ENCODE measurements around the gene CHPT1.
"Not testable (repeated sequence)": the region's sequence is repeated elsewhere in the genome, so short reads cannot be mapped to it uniquely, and the experiment has no call there.

CHPT1 gene

DNA sequence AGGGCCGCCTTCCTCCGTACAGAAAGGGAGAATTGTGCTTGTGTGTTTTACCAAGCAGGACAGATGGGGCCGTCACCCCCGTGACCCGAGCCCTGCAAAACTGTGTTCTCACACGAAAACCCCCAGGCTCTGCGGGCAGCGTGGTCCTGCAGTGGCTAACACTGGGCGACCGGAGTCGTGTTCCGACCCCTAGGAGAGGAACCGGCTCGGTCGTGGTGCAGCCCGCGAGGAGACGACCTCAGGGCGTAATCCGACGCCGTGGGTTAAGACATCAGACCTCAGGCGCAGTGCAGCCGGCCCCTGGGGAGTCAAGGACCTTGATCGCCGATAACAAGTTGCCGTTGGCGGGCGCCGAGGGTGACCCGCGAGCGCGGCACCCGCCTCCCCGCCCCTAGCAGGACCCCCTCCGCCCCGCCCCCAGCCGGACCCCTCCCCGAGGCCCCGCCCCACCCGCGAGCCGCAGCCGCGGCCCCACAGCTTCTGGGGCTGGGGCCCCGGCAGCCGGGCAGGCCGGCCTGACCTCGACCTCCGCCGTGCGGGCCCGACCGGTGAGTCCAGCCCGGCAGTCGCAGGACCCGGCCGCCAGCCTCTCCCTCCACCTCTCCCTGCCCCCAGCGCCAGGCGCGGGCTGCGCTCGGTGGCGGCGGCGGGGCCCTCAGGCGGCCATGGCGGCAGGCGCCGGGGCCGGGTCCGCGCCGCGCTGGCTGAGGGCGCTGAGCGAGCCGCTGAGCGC, at the start of gene CHPT1:
Gene CHPT1, plus strand, starts transcription at position 444 of the 733 bp plus-strand sequence. Its CDS starts 222 bp downstream, at position 666.
- peak; percentile 73 for DNase-seq

DNA sequence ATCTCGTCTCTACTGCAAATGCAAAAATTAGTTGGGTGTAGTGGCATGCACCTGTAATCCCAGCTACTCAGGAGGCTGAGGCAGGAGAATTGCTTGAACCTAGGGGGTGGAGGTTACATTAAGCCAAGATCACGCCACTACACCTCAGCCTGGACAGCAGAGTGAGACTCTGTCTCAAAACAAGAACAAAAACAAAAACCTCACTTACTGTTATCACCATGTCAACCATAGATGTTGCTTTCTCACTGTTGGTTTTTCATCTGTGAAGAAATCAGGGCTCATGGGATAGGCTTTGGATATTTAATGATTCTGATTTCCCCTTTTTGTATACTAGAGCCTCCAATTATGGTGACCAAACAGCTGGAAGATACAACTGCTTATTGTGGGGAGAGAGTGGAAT, 49.7 kb upstream of the CHPT1 start:
- no peak for DNase-seq

DNA sequence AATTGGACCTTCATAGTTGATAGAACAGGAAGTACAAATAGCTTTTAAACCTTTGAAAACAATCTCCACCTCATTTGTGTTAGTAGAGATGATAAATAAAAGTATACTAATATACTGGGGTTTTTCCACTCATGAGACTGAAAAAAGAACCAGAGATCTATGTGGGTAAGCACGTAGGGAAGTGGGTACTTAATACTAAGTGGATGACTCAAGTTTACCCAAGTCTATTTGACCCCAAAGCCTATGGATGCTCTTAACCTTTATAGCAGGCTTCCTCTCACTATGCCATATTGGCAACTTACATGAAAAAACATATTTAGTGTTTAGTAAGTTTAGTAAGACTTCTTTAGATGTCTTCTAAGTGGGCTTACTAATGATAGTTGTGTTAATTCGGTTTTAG, 49.2 kb upstream of the CHPT1 start:
- no peak for DNase-seq

DNA sequence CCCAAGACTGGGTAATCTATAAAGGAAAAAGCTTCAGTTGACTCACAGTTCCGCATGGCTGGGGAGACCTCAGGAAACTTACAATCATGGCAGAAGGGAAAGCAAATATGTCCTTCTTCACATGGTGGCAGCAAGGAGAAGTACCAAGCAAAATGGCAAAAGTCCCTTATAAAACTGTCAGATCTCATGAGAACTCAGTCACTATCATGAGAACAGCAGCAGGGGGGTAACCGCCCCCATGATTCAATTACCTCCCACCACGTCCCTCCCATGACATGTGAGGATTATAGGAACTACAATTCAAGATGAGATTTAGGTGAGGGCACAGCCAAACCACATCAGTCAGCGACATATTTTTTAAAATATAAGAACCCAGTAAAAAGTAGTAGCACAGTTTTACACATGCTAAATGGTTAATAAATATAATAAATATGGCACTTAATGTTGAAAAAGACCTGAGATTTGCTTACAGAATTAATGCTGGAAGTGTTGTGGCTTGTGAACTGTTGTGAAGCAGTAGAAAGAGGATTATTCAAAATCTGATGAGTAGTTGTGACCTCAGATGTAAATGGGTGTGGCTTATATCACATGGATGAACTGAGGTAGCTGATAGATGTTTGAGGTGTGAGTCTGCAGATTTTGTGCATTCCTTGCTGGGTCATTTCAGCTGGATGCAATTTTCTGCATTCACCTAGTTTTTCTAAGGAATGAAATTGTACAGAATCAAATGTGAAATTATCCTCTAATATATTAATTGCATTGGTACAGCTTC, 46.9 kb upstream of the CHPT1 start:
- no peak for DNase-seq

DNA sequence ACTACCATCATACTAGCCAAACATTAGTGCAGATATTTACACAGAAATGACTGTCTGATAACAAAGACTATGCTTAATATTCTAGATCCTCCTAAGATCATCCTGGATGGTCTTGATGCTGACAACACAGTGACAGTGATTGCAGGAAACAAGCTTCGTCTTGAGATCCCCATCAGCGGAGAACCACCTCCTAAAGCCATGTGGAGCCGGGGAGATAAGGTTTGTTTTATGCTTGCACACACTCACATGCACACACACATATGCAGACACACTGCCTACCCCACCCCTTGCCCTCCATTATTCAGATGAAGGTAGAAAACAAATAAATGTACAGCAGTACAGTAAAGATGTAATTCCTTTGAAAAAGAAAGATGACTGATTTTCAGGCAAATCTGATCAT, 44.4 kb upstream of the CHPT1 start:
- DNase-seq = no peak

DNA sequence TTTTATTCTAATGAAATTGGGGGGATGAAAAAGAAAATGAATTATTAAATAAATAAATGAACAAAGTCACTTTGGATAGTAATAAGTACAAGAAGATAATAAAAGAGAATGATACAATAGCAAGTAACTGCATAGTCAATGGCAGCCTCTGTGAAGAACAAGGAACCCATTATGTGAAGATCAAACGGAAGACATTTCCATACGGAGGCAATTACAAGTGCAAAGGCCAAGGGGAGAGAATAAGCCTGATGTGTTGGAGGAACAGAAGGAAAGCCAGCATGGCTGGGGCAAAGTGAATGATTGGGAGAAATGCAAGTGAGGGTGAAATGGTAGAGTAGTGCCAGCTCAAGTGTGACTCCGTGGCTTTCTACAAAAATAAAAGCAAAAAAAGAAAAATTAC, 43.9 kb upstream of the CHPT1 start:
- no peak for DNase-seq

DNA sequence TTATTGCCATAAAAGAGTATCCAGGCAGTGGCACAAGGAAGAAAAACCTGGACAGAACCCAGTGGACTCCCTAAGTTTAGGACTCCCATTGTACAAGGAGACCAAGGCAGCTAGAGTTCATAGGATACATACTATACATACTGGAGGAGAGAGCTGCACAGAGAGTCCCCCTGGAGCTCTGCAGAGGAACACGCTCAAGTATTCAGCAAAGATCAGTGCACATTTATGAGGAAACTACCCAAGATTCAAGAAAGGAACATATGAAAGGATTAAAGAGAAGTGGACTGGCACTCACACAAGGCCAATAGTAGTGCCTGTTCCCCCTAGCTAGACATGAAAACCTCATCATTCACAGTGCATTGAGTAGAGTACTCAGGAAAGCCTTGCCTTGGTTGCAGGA, 43.0 kb upstream of the CHPT1 start:
- no peak for DNase-seq

DNA sequence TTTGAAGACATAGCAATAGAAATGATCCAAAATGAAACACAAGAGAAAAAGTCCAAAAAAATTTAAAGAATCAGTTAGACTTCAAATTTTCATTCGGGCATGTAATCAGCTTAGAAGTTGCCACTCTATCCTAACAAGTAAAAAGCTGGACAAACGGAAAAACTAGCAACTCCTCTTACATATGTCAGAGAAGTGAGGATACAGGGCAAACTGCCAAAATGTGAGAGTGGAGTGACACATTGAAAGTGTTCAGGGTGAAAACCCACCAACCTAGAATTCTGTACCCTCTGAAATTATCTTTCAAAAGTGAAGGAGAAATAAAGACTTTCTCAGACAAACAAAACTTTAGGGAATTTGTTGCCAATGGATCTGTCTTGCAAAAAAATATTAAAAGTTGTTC, 42.0 kb upstream of the CHPT1 start:
- DNase-seq = no peak

DNA sequence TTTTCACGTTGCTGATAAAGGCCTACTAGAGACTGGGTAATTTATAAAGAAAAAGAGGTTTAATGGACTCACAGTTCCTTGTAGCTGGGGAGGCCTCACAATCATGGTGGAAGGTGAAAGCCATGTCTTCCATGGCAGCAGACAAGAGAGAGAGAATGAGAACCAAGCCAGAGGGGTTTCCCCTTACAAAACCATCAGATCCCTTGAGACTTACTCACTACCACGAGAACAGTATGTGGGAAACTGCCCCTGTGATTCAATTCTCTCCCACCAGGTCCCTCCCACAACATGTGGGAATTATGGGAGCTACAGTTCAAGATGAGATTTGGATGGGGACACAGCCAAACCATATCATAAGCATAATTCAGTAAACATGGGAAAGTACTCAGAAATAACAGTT, 36.8 kb upstream of the CHPT1 start:
- DNase-seq = not testable (repeated sequence)

DNA sequence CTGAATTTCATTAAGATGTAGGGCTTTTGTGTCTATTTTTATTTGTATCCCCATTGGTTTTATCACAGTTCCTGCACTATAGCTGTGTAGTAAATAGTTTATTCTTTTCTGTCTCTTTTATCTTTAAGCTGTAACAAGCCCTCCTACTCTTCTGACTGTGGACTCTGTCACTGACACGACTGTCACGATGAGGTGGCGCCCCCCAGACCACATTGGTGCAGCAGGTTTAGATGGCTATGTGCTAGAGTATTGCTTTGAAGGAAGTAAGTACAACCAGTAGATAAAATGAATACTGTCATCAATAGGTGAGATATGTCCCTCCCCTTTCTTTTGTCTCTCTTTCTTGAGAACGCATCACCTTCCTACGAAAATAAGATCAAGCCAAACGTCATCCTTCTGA, 34.1 kb upstream of the CHPT1 start:
- no peak for DNase-seq

DNA sequence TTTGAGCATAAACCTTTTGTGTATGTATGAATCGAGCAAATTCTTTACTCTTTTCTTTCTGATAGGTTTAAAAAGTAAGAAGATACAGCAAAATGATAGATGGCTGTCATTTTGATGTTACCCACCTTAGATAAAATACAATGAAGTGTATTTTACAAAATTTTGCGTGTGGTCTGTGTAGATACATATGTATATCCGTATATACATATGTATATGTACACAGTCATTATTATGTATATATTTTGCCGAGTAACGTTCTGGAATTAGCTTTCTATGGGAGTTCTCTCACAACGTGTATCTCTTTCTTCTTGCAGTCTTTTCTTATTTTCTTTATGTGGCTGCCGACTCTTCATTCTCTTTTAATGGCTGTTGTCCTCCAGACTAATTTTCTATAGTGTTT, 32.4 kb upstream of the CHPT1 start:
- no peak for DNase-seq

DNA sequence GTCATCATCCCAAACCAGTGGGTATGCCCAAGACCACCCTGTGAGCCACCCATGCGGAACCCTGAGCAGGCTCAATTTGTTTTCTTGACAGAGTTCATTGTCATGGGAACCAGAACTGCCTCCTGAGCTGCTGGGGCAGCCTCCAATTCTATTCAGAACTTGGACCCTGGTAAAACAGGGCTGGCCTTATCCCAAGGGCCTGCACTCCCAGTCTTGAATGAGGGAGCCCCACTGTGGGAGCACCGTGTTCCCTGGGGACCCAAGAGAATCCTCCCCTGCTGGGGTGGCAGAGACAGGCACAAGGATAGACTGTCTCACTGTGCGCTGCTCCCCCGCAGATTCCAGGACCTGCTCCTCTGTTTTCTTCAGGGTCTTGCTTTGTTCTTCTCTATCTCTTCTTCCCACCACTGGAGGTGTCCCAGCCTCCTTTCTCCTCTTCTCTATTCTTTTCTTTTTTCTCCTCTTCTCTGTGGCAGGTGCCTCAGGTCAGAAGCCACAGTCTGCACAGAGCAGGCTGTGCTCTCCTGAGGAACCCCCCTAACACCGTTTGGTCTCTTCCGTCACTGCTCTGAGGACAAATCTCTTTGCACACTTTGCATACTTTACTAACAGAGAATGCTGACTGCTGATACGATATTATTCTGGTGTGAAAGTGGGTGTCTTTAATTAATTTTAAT, 31.2 kb upstream of the CHPT1 start:
- DNase-seq = no peak

DNA sequence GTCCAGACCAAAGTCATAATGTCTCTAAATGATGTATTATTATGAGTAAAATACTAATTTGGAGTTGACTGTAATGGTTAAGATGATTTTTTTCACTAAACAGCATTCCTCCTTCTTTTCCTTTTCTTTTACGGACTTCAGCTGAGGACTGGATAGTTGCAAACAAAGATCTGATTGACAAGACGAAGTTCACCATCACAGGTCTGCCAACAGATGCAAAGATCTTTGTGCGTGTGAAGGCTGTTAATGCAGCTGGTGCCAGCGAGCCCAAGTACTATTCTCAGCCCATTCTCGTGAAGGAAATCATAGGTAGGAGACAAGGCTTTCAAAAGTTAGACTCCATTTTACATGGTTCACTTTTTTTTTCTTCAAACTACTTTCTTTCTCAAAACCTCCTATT, 29.8 kb upstream of the CHPT1 start:
- no peak for DNase-seq

DNA sequence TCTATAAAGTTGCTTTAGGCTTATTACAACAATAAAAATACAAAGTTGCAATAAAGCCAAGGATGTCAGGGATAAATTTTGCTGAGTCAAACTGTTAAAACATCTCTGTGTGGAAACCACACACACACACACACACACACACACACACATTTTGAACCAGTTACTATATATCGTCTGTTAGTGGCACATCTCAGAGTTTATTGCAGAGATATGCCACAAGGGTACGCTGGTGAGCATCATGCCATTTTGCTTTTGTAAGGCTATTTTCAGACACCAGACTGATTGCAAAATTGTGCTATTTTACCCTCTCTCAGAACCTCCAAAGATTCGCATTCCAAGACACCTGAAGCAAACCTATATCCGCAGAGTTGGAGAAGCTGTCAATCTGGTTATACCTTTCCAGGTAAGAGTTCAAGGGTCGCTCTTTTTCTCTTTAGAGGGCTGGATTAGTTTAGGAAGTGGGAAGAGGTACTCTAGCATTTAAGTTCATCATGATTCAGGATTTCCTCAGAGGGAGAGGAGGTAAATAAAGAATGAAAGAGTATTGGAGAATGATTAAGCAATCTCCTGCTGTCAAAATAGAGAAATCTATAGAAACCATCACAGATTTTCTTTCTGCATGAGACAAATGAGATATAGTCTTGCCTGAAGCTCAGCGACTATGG, 27.3 kb upstream of the CHPT1 start:
- DNase-seq = no peak

DNA sequence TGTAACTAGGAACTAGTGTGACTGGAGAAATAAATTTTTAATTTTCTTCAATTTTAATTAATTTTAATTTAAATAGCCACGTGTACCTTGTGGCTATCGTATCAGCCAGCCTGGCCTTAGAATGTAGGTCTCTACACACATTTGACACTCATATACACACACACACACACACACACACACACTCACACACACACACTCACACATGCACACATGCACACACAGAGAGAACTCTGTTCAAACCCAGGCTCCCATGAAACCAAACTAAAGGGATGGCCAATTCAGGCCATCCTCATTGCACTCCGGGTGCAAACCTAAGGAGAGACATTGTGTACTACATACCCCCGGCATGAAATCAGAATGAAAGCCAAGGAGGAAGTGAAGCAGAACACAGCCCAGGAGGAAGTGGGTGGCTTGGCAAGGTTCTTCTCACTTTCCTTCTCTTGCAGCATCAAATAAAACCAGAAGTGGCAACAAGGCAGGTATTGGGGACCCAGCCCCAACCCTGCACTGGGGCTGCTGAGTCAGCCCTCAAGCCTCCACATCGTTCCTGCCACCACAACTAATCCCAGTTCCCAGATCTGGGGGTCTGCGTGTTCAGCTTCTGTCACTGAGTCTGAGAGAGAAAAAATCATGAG, 26.2 kb upstream of the CHPT1 start:
- no peak for DNase-seq

DNA sequence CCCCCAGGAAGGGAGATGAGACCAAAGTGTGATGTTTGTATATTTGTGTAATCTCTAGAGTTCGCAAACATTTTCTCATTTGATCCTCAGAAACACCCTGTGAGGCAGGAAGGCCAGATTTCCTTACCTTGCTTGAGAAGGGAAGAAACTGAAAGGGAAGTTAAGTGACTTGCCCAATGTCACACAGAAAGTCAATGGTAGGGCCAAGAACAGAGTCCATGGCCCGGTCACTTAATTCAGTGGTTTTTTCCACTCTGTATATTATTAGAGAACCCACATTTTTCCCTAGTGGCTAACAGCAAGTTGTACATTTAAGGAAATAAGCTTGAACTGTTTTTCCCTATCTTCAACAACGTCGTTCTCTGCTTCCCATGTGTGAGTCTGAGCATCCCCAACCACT, 25.6 kb upstream of the CHPT1 start:
- DNase-seq = no peak

DNA sequence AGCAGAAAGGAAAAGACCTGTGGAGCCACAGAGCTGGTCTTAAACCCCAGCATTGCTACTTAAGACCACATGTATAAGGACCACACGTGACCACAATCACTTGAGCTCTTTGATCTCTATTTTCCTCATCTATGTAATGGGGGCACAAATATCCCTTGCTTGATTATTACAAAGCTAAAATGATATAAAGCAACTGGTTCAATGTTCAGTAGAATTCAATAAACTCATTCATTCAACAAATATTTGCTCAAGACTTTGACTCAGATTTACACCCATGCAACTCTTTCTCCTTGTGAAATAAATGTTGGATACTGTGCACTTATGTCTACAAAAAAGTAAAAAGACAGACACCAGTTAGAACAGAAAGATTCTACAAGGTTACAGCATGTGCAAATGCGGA, 21.9 kb upstream of the CHPT1 start:
- DNase-seq = no peak

DNA sequence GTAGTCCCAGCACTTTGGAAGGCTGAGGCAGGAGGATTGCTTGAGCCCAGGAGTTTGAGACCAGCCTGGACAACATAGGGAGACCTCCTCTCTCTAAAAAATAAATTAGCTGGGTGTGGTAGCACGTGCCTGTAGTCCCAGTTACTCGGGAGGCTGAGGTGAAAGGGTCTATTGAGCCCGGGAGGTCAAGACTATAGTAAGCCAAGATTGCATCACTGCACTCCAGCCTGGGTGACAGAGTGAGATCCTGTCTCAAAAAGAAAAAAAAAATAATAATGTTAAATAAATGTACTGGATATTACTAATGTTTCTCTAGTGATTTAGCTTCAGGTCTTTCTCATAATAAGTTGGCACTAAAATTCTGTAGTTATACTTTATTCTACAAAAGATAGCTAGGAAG, 20.9 kb upstream of the CHPT1 start:
- not testable (repeated sequence) for DNase-seq

DNA sequence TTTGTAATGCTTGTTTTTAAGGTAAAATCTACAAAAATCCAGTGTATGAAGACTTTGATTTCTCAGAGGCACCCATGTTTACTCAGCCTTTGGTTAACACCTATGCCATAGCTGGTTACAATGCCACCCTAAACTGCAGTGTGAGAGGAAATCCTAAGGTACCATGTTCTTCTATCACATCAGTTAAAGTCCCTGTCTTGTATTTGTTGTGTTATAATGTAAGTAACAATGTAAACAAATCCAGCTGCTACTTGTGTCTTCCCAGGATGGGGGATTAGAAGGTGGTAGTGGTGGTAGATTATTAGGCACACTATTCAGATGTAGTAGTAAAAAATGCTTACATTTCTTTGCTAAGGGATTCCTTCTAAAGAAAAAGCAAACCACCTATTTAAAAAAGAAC, 19.4 kb upstream of the CHPT1 start:
- DNase-seq = no peak

DNA sequence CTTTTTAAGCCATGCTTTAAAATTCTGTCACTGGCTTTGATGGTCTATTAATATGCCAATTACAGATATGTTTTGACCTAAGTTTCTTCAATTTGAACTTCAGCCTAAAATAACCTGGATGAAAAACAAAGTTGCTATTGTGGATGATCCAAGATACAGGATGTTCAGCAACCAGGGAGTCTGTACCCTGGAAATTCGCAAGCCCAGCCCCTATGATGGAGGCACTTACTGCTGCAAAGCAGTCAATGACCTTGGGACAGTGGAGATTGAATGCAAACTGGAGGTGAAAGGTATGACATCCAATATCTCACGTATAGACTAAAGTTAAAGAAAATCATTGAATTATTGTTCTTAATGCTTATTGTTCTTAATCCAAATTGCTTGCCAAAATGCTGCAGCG, 17.2 kb upstream of the CHPT1 start:
- DNase-seq = no peak

DNA sequence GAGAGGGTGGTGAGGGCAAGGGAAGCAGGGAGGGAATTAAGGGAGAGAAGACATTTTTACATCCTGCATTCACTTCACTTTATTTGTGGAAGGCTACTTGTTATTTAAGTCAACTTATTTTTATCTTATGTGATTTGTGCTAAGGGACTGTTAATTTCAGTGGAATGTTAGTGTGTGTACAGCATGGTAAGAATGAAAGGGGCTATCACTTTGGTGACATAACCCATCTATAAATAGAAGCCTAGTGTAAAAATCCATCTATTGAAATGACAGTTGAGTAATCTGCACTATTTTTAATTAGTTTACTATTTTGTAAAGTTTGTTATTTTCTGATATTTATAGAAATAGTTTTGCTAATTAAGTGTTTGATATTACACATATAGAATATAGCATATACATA, 16.8 kb upstream of the CHPT1 start:
- no peak for DNase-seq

DNA sequence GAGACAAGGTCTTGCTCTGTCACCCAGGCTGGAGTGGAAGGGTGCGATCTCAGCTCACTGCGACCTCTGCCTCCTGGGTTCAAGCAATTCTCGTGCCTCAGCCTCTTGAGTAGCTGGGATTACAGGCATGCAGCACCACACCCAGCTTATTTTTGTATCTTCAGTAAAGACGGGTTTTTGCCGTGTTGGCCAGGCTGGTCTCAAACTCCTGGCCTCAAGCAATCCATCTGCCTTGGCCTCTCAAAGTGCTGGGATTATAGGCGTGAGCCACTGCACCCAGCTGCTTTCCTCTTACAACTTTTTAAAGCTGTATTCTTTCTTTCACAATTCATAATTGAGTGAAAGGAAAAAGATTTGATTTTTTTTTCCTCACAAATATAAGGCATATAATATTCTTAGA, 15.8 kb upstream of the CHPT1 start:
- DNase-seq = not testable (repeated sequence)

DNA sequence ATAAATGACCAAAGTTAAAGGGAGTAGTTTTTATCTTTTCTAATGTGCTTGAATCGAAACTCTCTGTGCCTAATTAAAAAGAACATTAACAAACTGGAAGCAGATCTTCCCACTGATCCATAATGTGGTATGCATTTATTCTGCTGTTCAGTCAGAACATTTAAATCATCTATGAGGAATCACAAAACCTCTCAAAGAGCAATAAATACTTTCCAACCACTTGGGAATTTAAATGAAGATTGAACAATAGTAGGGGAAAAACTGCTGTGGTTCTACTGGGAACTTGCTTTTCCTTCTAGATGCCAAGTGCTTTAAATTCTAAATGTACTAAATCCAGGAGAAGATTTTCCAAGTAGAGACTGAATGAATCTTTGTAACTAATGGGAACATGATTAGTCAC, 12.3 kb upstream of the CHPT1 start:
- no peak for DNase-seq
